ENCODE results near the gene GOT2.

Gene GOT2

GRCh38 chr16:58753711-58754134, 19.6 kb upstream of the GOT2 start:
- Histone ChIP-seq H3K27ac (replicated peaks) (no peak overlapping the region), H3K27me3 (ENCODE audit: insufficient read depth, poor library complexity, severe bottlenecking) (peaks cover 2% of the 10 kb centered on the region), H3K4me3 (replicated peaks; ENCODE audit: insufficient read depth, low read length) (no peak overlapping the region)
- DNase-seq (ENCODE audit: low read depth in 1 of 2, low spot score in 1 of 2): no peak
- no peak for TF ChIP-seq GABPA (IDR thresholded peaks at IDR 0.05; ENCODE audit: low read depth)
- no peak for TF ChIP-seq POLR2AphosphoS5 (IDR thresholded peaks at IDR 0.05; ENCODE audit: low read depth)
- no peak for TF ChIP-seq CTCF (IDR thresholded peaks at IDR 0.05; ENCODE audit: insufficient read depth, low read length)
- no peak for TF ChIP-seq REST (IDR thresholded peaks at IDR 0.05; ENCODE audit: insufficient replicate concordance, low read depth)
- no peak for TF ChIP-seq SPI1 (IDR thresholded peaks at IDR 0.05; ENCODE audit: borderline replicate concordance, low read depth)

GRCh38 chr16:58744497-58744896, 10.4 kb upstream of the GOT2 start:
- no peak overlapping the region for H3K27ac ChIP-seq (replicated peaks)
- no peak overlapping the region for H3K4me3 ChIP-seq (replicated peaks; ENCODE audit: insufficient read depth, low read length)
- no peak for DNase-seq (ENCODE audit: low read depth in 1 of 2, low spot score in 1 of 2)
- no peaks in the 10 kb centered on the region for H3K27me3 ChIP-seq (ENCODE audit: insufficient read depth, poor library complexity, severe bottlenecking)
- TF ChIP-seq POLR2AphosphoS5 (IDR thresholded peaks at IDR 0.05; ENCODE audit: low read depth) (no peak), CTCF (IDR thresholded peaks at IDR 0.05; ENCODE audit: insufficient read depth, low read length) (no peak), REST (IDR thresholded peaks at IDR 0.05; ENCODE audit: insufficient replicate concordance, low read depth) (no peak), GABPA (IDR thresholded peaks at IDR 0.05; ENCODE audit: low read depth) (no peak)

GRCh38 chr16:58741976-58742375, 7.9 kb upstream of the GOT2 start:
- no peak for DNase-seq (ENCODE audit: low read depth in 1 of 2, low spot score in 1 of 2)
- TF ChIP-seq REST (IDR thresholded peaks at IDR 0.05; ENCODE audit: insufficient replicate concordance, low read depth): no peak
- TF ChIP-seq GABPA (IDR thresholded peaks at IDR 0.05; ENCODE audit: low read depth): no peak
- TF ChIP-seq SPI1 (IDR thresholded peaks at IDR 0.05; ENCODE audit: borderline replicate concordance, low read depth): no peak
- no peak for TF ChIP-seq POLR2AphosphoS5 (IDR thresholded peaks at IDR 0.05; ENCODE audit: low read depth)
- no peak overlapping the region for H3K4me3 ChIP-seq (replicated peaks; ENCODE audit: insufficient read depth, low read length)
- no peak overlapping the region for H3K27ac ChIP-seq (replicated peaks)
- H3K27me3 ChIP-seq (ENCODE audit: insufficient read depth, poor library complexity, severe bottlenecking): no peaks in the 10 kb centered on the region

GRCh38 chr16:58741166-58741565, 7.0 kb upstream of the GOT2 start:
- no peaks in the 10 kb centered on the region for H3K27me3 ChIP-seq (ENCODE audit: insufficient read depth, poor library complexity, severe bottlenecking)
- no peak overlapping the region for H3K4me3 ChIP-seq (replicated peaks; ENCODE audit: insufficient read depth, low read length)
- TF ChIP-seq SPI1 (IDR thresholded peaks at IDR 0.05; ENCODE audit: borderline replicate concordance, low read depth) (no peak), REST (IDR thresholded peaks at IDR 0.05; ENCODE audit: insufficient replicate concordance, low read depth) (no peak), CTCF (IDR thresholded peaks at IDR 0.05; ENCODE audit: insufficient read depth, low read length) (no peak), GABPA (IDR thresholded peaks at IDR 0.05; ENCODE audit: low read depth) (no peak), POLR2AphosphoS5 (IDR thresholded peaks at IDR 0.05; ENCODE audit: low read depth) (no peak)
- no peak for DNase-seq (ENCODE audit: low read depth in 1 of 2, low spot score in 1 of 2)
- H3K27ac ChIP-seq (replicated peaks): no peak overlapping the region
